Kidney epithelial cell (primary cell): ENCODE measurements around the gene WASF3. TPM values are rescaled to one million over a fixed set of nuclear protein-coding genes. Genes with fewer than 3 reads are reported as not detected.

ENCODE experiments used
- DNase-seq: peaks from one replicate; pipeline ENCODE4 v3.0.0-alpha.2; 2010; ENCODE audit warnings: low read depth
- H3K27me3 ChIP-seq: 2 replicates; pipeline ENCODE4 v1.6.0; 2011; ENCODE audit warnings: low read length; ENCODE audit not compliant: control insufficient read depth, insufficient read depth
- H3K36me3 ChIP-seq: 2 replicates; pipeline ENCODE4 v1.5.1; 2011; ENCODE audit warnings: low read length; ENCODE audit not compliant: control insufficient read depth, insufficient read depth
- H3K4me3 ChIP-seq: 2 replicates; pipeline ENCODE4 v1.5.1; 2011; ENCODE audit warnings: low read depth, mild to moderate bottlenecking, control low read depth, low read length
- CTCF ChIP-seq: IDR thresholded peaks from 2 replicates; pipeline ENCODE4 v1.5.1; 2011; ENCODE audit warnings: mild to moderate bottlenecking, moderate library complexity, low read length, control low read depth, inconsistent platforms; ENCODE audit not compliant: insufficient read depth, poor library complexity, severe bottlenecking
- total RNA-seq: library from RNA; depleted of rRNA; stranded (reverse); fragments of >200 nt; gene quantifications from 2 replicates; pipeline ENCODE4 v1.2.3, GENCODE V29; 2015

The WASF3 gene
- total RNA-seq, 1 donor from 2014 or later: 11.5 TPM

- H3K36me3 ChIP-seq: no peaks in the 10 kb centered on the region
- DNase-seq: no peak
- H3K4me3 ChIP-seq: no peak overlapping the region
- peaks cover 3% of the 10 kb centered on the region for H3K27me3 ChIP-seq
- no peak for TF ChIP-seq CTCF
Observed at GRCh38 chr13:26548205-26548765, 9.2 kb upstream of the WASF3 start.

- no peaks in the 10 kb centered on the region for H3K36me3 ChIP-seq
- DNase-seq: no peak
- H3K27me3 ChIP-seq: peaks cover 3% of the 10 kb centered on the region
- no peak overlapping the region for H3K4me3 ChIP-seq
- no peak for TF ChIP-seq CTCF
Observed at GRCh38 chr13:26549713-26550112, 7.8 kb upstream of the WASF3 start.

- no peaks in the 10 kb centered on the region for H3K27me3 ChIP-seq
- DNase-seq: no peak
- TF ChIP-seq CTCF: no peak
- H3K36me3 ChIP-seq: no peaks in the 10 kb centered on the region
- no peak overlapping the region for H3K4me3 ChIP-seq
Observed at GRCh38 chr13:26551255-26551860, 6.1 kb upstream of the WASF3 start.

GRCh38 chr13:26555413-26555812 is 2.1 kb upstream of the WASF3 start:
- Histone ChIP-seq H3K27me3 (no peaks in the 10 kb centered on the region), H3K4me3 (no peak overlapping the region), H3K36me3 (no peaks in the 10 kb centered on the region)
- no peak for DNase-seq
- TF ChIP-seq CTCF: no peak

GRCh38 chr13:26557051-26557392 is 461 bp upstream of the WASF3 start:
- H3K27me3 ChIP-seq: no peaks in the 10 kb centered on the region
- TF ChIP-seq CTCF: no peak
- DNase-seq: no peak
- H3K4me3 ChIP-seq: peak overlapping the region; percentile 48
- no peaks in the 10 kb centered on the region for H3K36me3 ChIP-seq
